ENCODE measurements around the gene SPECC1. TPM values are rescaled to one million over a fixed set of nuclear protein-coding genes. Genes with fewer than 3 reads are reported as not detected.
"Not testable (repeated sequence)": the region's sequence is repeated elsewhere in the genome, so short reads cannot be mapped to it uniquely, and the experiment has no call there.

SPECC1 gene
- total RNA-seq, 4 donors from 2014 or later = 22.5 to 36.3 (median 33.2) TPM

- no peak for ATAC-seq
- no peaks in the 10 kb centered on the region for H3K36me3 ChIP-seq
- no peaks in the 10 kb centered on the region for H3K9me3 ChIP-seq
- H3K27ac ChIP-seq = peak overlapping the region in 1 of 4 donors; percentile 2
- H3K4me3 ChIP-seq = no peak overlapping the region
- H3K27me3 ChIP-seq = no peaks in the 10 kb centered on the region
- TF ChIP-seq EP300 (IDR thresholded peaks at IDR 0.05) = no peak
- TF ChIP-seq CTCF (IDR thresholded peaks at IDR 0.05) = no peak
- no peak for TF ChIP-seq POLR2AphosphoS5 (IDR thresholded peaks at IDR 0.05)
- no peak for TF ChIP-seq POLR2A (IDR thresholded peaks at IDR 0.05)
- 58 to 92% methylated on average over 2 of the region's 2 CpGs for WGBS, 2 donors (ENCODE audit: low coverage in 1 of 2)
- H3K4me1 ChIP-seq = peaks cover 0 to 8% (median 0%) of the 10 kb centered on the region in 3 donors
Observed at GRCh38 chr17:20189979-20190378, 180.8 kb downstream of the SPECC1 start.

GRCh38 chr17:20190605-20191004 is 181.4 kb downstream of the SPECC1 start:
- ATAC-seq = no peak
- H3K27me3 ChIP-seq = no peaks in the 10 kb centered on the region
- H3K4me3 ChIP-seq = no peak overlapping the region
- H3K9me3 ChIP-seq = no peaks in the 10 kb centered on the region
- H3K4me1 ChIP-seq = peaks cover 0 to 8% (median 0%) of the 10 kb centered on the region in 3 donors
- H3K27ac ChIP-seq = no peak overlapping the region
- no peaks in the 10 kb centered on the region for H3K36me3 ChIP-seq
- 82 to 94% methylated on average over 2 to 3 of the region's 3 CpGs for WGBS, 2 donors (ENCODE audit: low coverage in 1 of 2)
- TF ChIP-seq EP300 (IDR thresholded peaks at IDR 0.05) (no peak), CTCF (IDR thresholded peaks at IDR 0.05) (no peak), POLR2A (IDR thresholded peaks at IDR 0.05) (no peak), POLR2AphosphoS5 (IDR thresholded peaks at IDR 0.05) (no peak)

DNA sequence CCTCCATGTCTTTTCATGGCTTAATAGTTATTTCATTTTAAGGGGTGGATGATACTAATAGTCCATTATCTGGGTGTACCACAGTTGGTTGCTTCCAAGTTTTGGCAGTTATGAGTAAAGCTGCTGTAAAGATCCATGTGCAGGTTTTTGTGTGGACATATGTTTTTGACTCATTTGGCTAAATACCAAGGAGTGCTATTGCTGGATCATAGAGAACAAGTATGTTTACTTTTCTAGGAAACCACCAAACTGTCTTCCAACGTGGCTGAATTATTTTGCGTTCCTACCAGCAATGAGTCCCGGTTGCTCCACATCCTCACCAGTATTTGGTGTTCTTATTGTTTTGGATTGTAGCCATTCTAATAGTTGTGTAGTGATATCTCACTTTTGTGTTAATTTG is 181.9 kb downstream of the SPECC1 start:
- no peaks in the 10 kb centered on the region for H3K9me3 ChIP-seq
- H3K36me3 ChIP-seq = no peaks in the 10 kb centered on the region
- H3K4me3 ChIP-seq = no peak overlapping the region
- no peak for ATAC-seq
- TF ChIP-seq POLR2A (IDR thresholded peaks at IDR 0.05) = no peak
- TF ChIP-seq CTCF (IDR thresholded peaks at IDR 0.05) = no peak
- no peak for TF ChIP-seq POLR2AphosphoS5 (IDR thresholded peaks at IDR 0.05)
- TF ChIP-seq EP300 (IDR thresholded peaks at IDR 0.05) = no peak
- WGBS, 2 donors (ENCODE audit: low coverage in 1 of 2) = 39 to 40% methylated on average over 3 of the region's 3 CpGs
- H3K4me1 ChIP-seq = peaks cover 0 to 8% (median 0%) of the 10 kb centered on the region in 3 donors
- H3K27me3 ChIP-seq = no peaks in the 10 kb centered on the region
- no peak overlapping the region for H3K27ac ChIP-seq

GRCh38 chr17:20196286-20196685 is 187.1 kb downstream of the SPECC1 start:
- H3K27ac ChIP-seq, H3K27me3 ChIP-seq, H3K4me1 ChIP-seq, H3K36me3 ChIP-seq, H3K9me3 ChIP-seq, ATAC-seq, H3K4me3 ChIP-seq: not testable (repeated sequence)
- WGBS, 2 donors (ENCODE audit: low coverage in 1 of 2) = 89 to 93% methylated on average over 3 of the region's 3 CpGs

DNA sequence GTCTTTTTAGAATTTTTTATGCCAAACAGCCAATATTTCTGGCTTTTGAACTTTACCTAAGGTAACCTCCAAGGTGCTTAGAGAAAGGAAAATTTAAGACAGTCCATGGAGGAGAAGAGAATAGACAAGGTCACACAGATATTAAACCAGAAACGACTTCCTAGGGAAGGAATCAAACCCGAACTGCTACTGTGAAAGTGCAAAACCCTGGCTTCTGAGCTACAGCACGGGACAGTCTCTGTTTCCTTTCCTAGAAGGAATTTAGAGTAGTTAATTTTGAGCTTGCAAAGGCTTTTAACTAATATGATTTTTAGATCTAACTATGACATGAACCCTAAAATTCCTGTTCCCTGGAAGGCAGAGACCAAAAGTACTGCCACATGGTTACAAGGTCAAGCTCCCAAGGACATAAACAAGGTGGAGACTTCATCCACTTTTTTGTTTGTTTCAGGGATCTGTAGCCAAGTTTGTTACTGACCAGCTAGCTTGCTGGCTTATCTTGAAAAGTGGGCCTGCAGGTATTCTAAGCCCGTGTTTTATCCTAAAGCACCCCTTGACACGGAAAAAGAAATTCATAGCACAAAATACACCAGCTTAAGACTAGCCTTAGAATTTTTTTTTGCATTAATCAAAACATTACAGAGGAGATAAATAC is 188.2 kb downstream of the SPECC1 start:
- Histone ChIP-seq H3K27ac (no peak overlapping the region), H3K4me3 (no peak overlapping the region), H3K4me1 (no peaks in the 10 kb centered on the region), H3K36me3 (no peaks in the 10 kb centered on the region), H3K9me3 (no peaks in the 10 kb centered on the region), H3K27me3 (no peaks in the 10 kb centered on the region)
- 66 to 89% methylated on average over 5 of the region's 5 CpGs for WGBS, 2 donors (ENCODE audit: low coverage in 1 of 2)
- no peak for ATAC-seq
- TF ChIP-seq EP300 (IDR thresholded peaks at IDR 0.05) (no peak), CTCF (IDR thresholded peaks at IDR 0.05) (no peak), POLR2A (IDR thresholded peaks at IDR 0.05) (no peak), POLR2AphosphoS5 (IDR thresholded peaks at IDR 0.05) (no peak)

All from gastroesophageal sphincter (tissue), 4 donors.